IMR-90 (cell line): ENCODE results near the gene USP20. TPM values are rescaled to one million over a fixed set of nuclear protein-coding genes. Genes with fewer than 3 reads are reported as not detected.

Experiments
- ATAC-seq: fragments of 200-7000 bp; cut with Tn5 transposase; 2 replicates; pipeline ENCODE4 v1.9.1; 2020; ENCODE audit warnings: low read depth, mild to moderate bottlenecking, moderate library complexity
- BruUV-seq: library from RNA; stranded (reverse); fragments of 400-500 nt; replicated peaks from 2 replicates; lab custom pipeline; 2021; lab: Mats Ljungman, UMichigan
- CTCF ChIA-PET: fragments of 300-600 bp; formaldehyde crosslinking; extraction: SDS; loops from one replicate; lab custom pipeline; 2021; ENCODE audit warnings: antibody characterized with exemption; lab: Yijun Ruan, JAX
- POLR2A ChIA-PET: fragments of 300-600 bp; sonication (Branson Sonifier 250); formaldehyde crosslinking; loops from one replicate; lab custom pipeline; 2022; ENCODE audit warnings: antibody characterized with exemption; ENCODE audit not compliant: unreplicated experiment; lab: Charles Lee
- DNase-seq: peaks from one replicate; pipeline ENCODE4 v3.0.0; 2013
- H2AFZ ChIP-seq: replicated peaks from 2 replicates; pipeline ENCODE3; 2013; ENCODE audit warnings: low read length, mild to moderate bottlenecking; ENCODE audit not compliant: poor library complexity
- H2AK5ac ChIP-seq: 2 replicates; pipeline ENCODE4 v1.6.1; 2013; ENCODE audit warnings: low read depth, low read length, inconsistent platforms
- H2AK9ac ChIP-seq: replicated peaks from 2 replicates; pipeline ENCODE3; 2013; ENCODE audit warnings: mild to moderate bottlenecking, low read depth, low read length, moderate library complexity; ENCODE audit not compliant: poor library complexity
- H2BK120ac ChIP-seq: 2 replicates; pipeline ENCODE4 v1.6.1; 2013; ENCODE audit warnings: low read depth, low read length, inconsistent platforms
- H2BK15ac ChIP-seq: 3 replicates; pipeline ENCODE4 v1.6.1; 2013; ENCODE audit warnings: low read depth, low read length, inconsistent platforms
- H2BK20ac ChIP-seq: 2 replicates; pipeline ENCODE4 v1.6.1; 2013; ENCODE audit warnings: low read depth, mild to moderate bottlenecking, inconsistent platforms, low read length, moderate library complexity
- H2BK5ac ChIP-seq: 2 replicates; pipeline ENCODE4 v1.6.1; 2013; ENCODE audit warnings: mild to moderate bottlenecking, low read depth, low read length, inconsistent platforms; ENCODE audit not compliant: poor library complexity, severe bottlenecking
- H3K14ac ChIP-seq: replicated peaks from 2 replicates; pipeline ENCODE4 v1.6.1; 2013; ENCODE audit warnings: low read depth, low read length, inconsistent platforms
- H3K18ac ChIP-seq: 2 replicates; pipeline ENCODE4 v1.6.1; 2013; ENCODE audit warnings: low read depth, low read length, control low read depth
- H3K23ac ChIP-seq: 2 replicates; pipeline ENCODE4 v1.6.1; 2013; ENCODE audit warnings: low read depth, low read length, inconsistent platforms
- H3K27ac ChIP-seq: 2 replicates; pipeline ENCODE4 v1.5.1; 2013; ENCODE audit warnings: mild to moderate bottlenecking, control low read depth, low read length; ENCODE audit not compliant: insufficient read depth
- H3K27me3 ChIP-seq: 2 replicates; pipeline ENCODE4 v1.6.1; 2013; ENCODE audit warnings: low read length; ENCODE audit not compliant: control insufficient read depth, insufficient read depth
- H3K36me3 ChIP-seq: 2 replicates; pipeline ENCODE4 v1.6.1; 2013; ENCODE audit warnings: low read length, mixed read lengths; ENCODE audit not compliant: control insufficient read depth, insufficient read depth
- H3K4ac ChIP-seq: 2 replicates; pipeline ENCODE4 v1.6.1; 2013; ENCODE audit warnings: low read depth, low read length, inconsistent platforms
- H3K4me1 ChIP-seq: 2 replicates; pipeline ENCODE4 v1.6.1; 2013; ENCODE audit warnings: low read length, mixed read lengths; ENCODE audit not compliant: control insufficient read depth, insufficient read depth
- H3K4me2 ChIP-seq: 2 replicates; pipeline ENCODE4 v1.6.1; 2013; ENCODE audit warnings: low read depth, mild to moderate bottlenecking, control low read depth, low read length, moderate library complexity
- H3K4me3 ChIP-seq: 2 replicates; pipeline ENCODE4 v1.5.1; 2013; ENCODE audit warnings: low read depth, mild to moderate bottlenecking, control low read depth, low read length, moderate library complexity; ENCODE audit not compliant: insufficient read depth
- H3K56ac ChIP-seq: 2 replicates; pipeline ENCODE4 v1.6.1; 2013; ENCODE audit warnings: low read length, inconsistent platforms; ENCODE audit not compliant: insufficient read depth; ENCODE audit errors: extremely low read depth
- H3K79me1 ChIP-seq, 2 experiments: 2 replicates each; pipeline ENCODE4 v1.6.1; 2013; ENCODE audit warnings: low read length in 2 of 2, inconsistent platforms in 1 of 2, low read depth in 1 of 2
- H3K9ac ChIP-seq: 2 replicates; pipeline ENCODE4 v1.6.1; 2013; ENCODE audit warnings: low read depth, low read length, control low read depth
- H3K9me1 ChIP-seq: 2 replicates; pipeline ENCODE4 v1.6.1; 2013; ENCODE audit warnings: low read length, inconsistent platforms; ENCODE audit not compliant: insufficient read depth
- H3K9me3 ChIP-seq: 2 replicates; pipeline ENCODE4 v1.6.1; 2013; ENCODE audit warnings: low read length; ENCODE audit not compliant: control insufficient read depth, insufficient read depth
- H4K20me1 ChIP-seq: 2 replicates; pipeline ENCODE4 v1.6.1; 2013; ENCODE audit warnings: low read length, inconsistent platforms; ENCODE audit not compliant: insufficient read depth
- H4K5ac ChIP-seq: 2 replicates; pipeline ENCODE4 v1.6.1; 2013; ENCODE audit warnings: mild to moderate bottlenecking, low read depth, low read length, control low read depth
- H4K8ac ChIP-seq, 2 experiments: 2 replicates each; pipeline ENCODE4 v1.6.1; 2013; ENCODE audit warnings: low read depth in 2 of 2, low read length in 2 of 2, control low read depth in 1 of 2, inconsistent platforms in 1 of 2
- H4K91ac ChIP-seq: 2 replicates; pipeline ENCODE4 v1.6.1; 2013; ENCODE audit warnings: low read depth, low read length, inconsistent platforms; ENCODE audit not compliant: insufficient read depth
- BHLHE40 ChIP-seq: fragments of 150-350 bp; IDR thresholded peaks from 2 replicates; pipeline ENCODE4 v1.6.1; 2016; ENCODE audit warnings: mild to moderate bottlenecking, low read depth, low read length
- CEBPB ChIP-seq: IDR thresholded peaks from 2 replicates; pipeline ENCODE4 v1.6.1; 2012; ENCODE audit warnings: low read depth, low read length, improper control_type of control experiment
- CHD1 ChIP-seq: IDR thresholded peaks from 2 replicates; pipeline ENCODE4 v1.6.1; 2012; ENCODE audit warnings: low read depth, low read length, improper control_type of control experiment
- CTCF ChIP-seq: conservative IDR thresholded peaks from 2 replicates; pipeline ENCODE4 v1.5.1; 2012; ENCODE audit warnings: mild to moderate bottlenecking, low read depth, low read length, improper control_type of control experiment
- ELK1 ChIP-seq: fragments of 150-350 bp; IDR thresholded peaks from 2 replicates; pipeline ENCODE4 v1.6.1; 2016; ENCODE audit warnings: low read depth, mild to moderate bottlenecking, low read length, moderate library complexity, borderline replicate concordance
- FOS ChIP-seq: fragments of 150-350 bp; IDR thresholded peaks from 2 replicates; pipeline ENCODE4 v1.6.1; 2016; ENCODE audit warnings: low read depth, low read length
- MAFK ChIP-seq: IDR thresholded peaks from 2 replicates; pipeline ENCODE4 v1.6.1; 2012; ENCODE audit warnings: low read depth, low read length, improper control_type of control experiment
- MAZ ChIP-seq: IDR thresholded peaks from 2 replicates; pipeline ENCODE4 v1.6.1; 2012; ENCODE audit warnings: low read depth, mild to moderate bottlenecking, low read length, improper control_type of control experiment, moderate library complexity, borderline replicate concordance
- MXI1 ChIP-seq: IDR thresholded peaks from 2 replicates; pipeline ENCODE4 v1.6.1; 2012; ENCODE audit warnings: low read depth, mild to moderate bottlenecking, low read length, moderate library complexity, borderline replicate concordance
- NFE2L2 ChIP-seq: fragments of 150-350 bp; IDR thresholded peaks from 2 replicates; pipeline ENCODE4 v1.6.1; 2016; ENCODE audit warnings: low read depth, mild to moderate bottlenecking, low read length
- POLR2A ChIP-seq: IDR thresholded peaks from 2 replicates; pipeline ENCODE4 v1.6.1; 2012; ENCODE audit warnings: mild to moderate bottlenecking, low read depth, low read length
- RAD21 ChIP-seq: IDR thresholded peaks from 2 replicates; pipeline ENCODE4 v1.6.1; 2012; ENCODE audit warnings: low read length, improper control_type of control experiment
- RCOR1 ChIP-seq: IDR thresholded peaks from 2 replicates; pipeline ENCODE4 v1.6.1; 2012; ENCODE audit warnings: mild to moderate bottlenecking, low read length, improper control_type of control experiment; ENCODE audit not compliant: insufficient replicate concordance
- RFX5 ChIP-seq: IDR thresholded peaks from 2 replicates; pipeline ENCODE4 v1.8.0; 2012; ENCODE audit warnings: low read depth, mild to moderate bottlenecking, low read length, moderate library complexity
- SMC3 ChIP-seq: fragments of 150-350 bp; IDR thresholded peaks from 2 replicates; pipeline ENCODE4 v1.6.1; 2016; ENCODE audit warnings: low read depth, mild to moderate bottlenecking, antibody characterized with exemption, low read length, moderate library complexity
- USF2 ChIP-seq: fragments of 150-350 bp; IDR thresholded peaks from 2 replicates; pipeline ENCODE4 v1.6.1; 2017; ENCODE audit warnings: mild to moderate bottlenecking, antibody characterized with exemption, low read length, low read depth
- WGBS, 2 experiments: methylation state at CpG; one replicate each; pipeline versions ENCODE4 v1.1.5 to v1.1.7; 2013; ENCODE audit warnings: missing lambda C conversion rate in 2 of 2; ENCODE audit not compliant: insufficient read length in 1 of 2; ENCODE audit errors: extremely low coverage in 2 of 2; 5-methylcytosine and 5-hydroxymethylcytosine counted together
- dilution Hi-C: fragments of 300-500 bp; cut with HindIII; formaldehyde crosslinking; loops from one replicate; pipeline ENCODE4 v1.14.3; 2018; ENCODE audit warnings: low sequenced_read_pairs; ENCODE audit not compliant: unreplicated experiment
- in situ Hi-C: fragments of 300-500 bp; cut with MboI; formaldehyde crosslinking; loops from 3 replicates; pipeline ENCODE4 v1.14.3; 2019; ENCODE audit warnings: low sequenced_read_pairs, inconsistent platforms, mixed read lengths
- intact Hi-C: fragments of 100-400 bp; cut with micrococcal nuclease; formaldehyde crosslinking; loops from 2 replicates; pipeline ENCODE4 v1.10.0; 2022
- polyA plus RNA-seq, 3 experiments: library from polyadenylated mRNA; depleted of rRNA; stranded (reverse); fragments of >200 nt; gene quantifications; 2 replicates each; pipeline ENCODE4 v1.2.3, GENCODE V29; 2012; ENCODE audit warnings: low replicate concordance in 1 of 3
- total RNA-seq: library from RNA; depleted of rRNA; stranded (reverse); fragments of >200 nt; gene quantifications from 2 replicates; pipeline ENCODE4 v1.2.3, GENCODE V29; 2012

USP20 gene
- total and polyA plus RNA-seq, 2 of the 4 experiments (the other 2 are of a cell fraction): 3.8 to 21.6 TPM

- BruUV-seq: no TSS peak
These were observed 36.3 kb upstream of the USP20 start for GRCh38 chr9:129798973-129799372.

More at GRCh38 chr9:129798973-129799372, 36.3 kb upstream of the USP20 start:
- TF ChIP-seq RFX5 (no peak), POLR2A (no peak), CHD1 (no peak), BHLHE40 (no peak), SMC3 (no peak), RAD21 (no peak), MAZ (no peak), USF2 (no peak), FOS (no peak), MXI1 (no peak), NFE2L2 (no peak), MAFK (no peak), CTCF (no peak), CEBPB (no peak), ELK1 (no peak), RCOR1 (no peak)
- Histone ChIP-seq H2AFZ (no peak overlapping the region), H2BK5ac (no peak overlapping the region), H3K4ac (no peak overlapping the region), H3K27me3 (peaks cover 21% of the 10 kb centered on the region), H4K5ac (no peak overlapping the region), H2AK9ac (no peak overlapping the region), H3K9me3 (no peaks in the 10 kb centered on the region), H3K4me2 (no peak overlapping the region; the same call in 1 of the 2 replicates), H4K8ac (no peak overlapping the region), H3K27ac (no peak overlapping the region), H2BK120ac (no peak overlapping the region), H3K4me3 (no peak overlapping the region), H3K18ac (no peak overlapping the region), H3K56ac (no peak overlapping the region), H4K91ac (no peak overlapping the region), H3K79me1 (peaks cover 5% of the 10 kb centered on the region in 2 experiments; a peak in 3 of 4 replicates), H2AK5ac (no peak overlapping the region), H3K9me1 (no peaks in the 10 kb centered on the region), H3K14ac (no peak overlapping the region), H2BK20ac (no peak overlapping the region), H4K20me1 (no peaks in the 10 kb centered on the region), H3K9ac (no peak overlapping the region), H3K36me3 (no peaks in the 10 kb centered on the region), H3K4me1 (peaks cover 3% of the 10 kb centered on the region), H3K23ac (0 out of 2 replicates have a peak overlapping the region, but pooled peaks have one; percentile 2), H2BK15ac (no peak overlapping the region)
- DNase-seq: no peak
- in situ Hi-C loops (no loop called here), dilution Hi-C loops (no loop called here), intact Hi-C loops (no loop called here)
- no CpG with 5 or more reads among the region's 6 CpGs for WGBS, 2 experiments
- no peak for ATAC-seq
- POLR2A ChIA-PET: interaction anchor here (0.6 kb wide), 1 partner anchor 87 kb away, joined by 3 read pairs; no protein-coding TSS in a partner anchor
- CTCF ChIA-PET: interaction anchor here (1.0 kb wide), 1 partner anchor 14 kb away, joined by 3 read pairs; no protein-coding TSS in a partner anchor
